OCI-LY7 (cell line): ENCODE results near the gene AKAP13. TPM values are rescaled to one million over a fixed set of nuclear protein-coding genes. Genes with fewer than 3 reads are reported as not detected.

ENCODE experiments used
- BruUV-seq: library from RNA; stranded (reverse); fragments of 400-500 nt; replicated peaks from 2 replicates; lab custom pipeline; 2021; lab: Mats Ljungman, UMichigan
- CTCF ChIA-PET: fragments of 300-600 bp; sonication (Branson Sonifier 250); formaldehyde crosslinking; loops from one replicate; lab custom pipeline; 2022; ENCODE audit warnings: antibody characterized with exemption; ENCODE audit not compliant: unreplicated experiment; lab: Charles Lee
- POLR2A ChIA-PET: fragments of 300-600 bp; sonication (Branson Sonifier 250); formaldehyde crosslinking; loops from one replicate; lab custom pipeline; 2022; ENCODE audit warnings: antibody characterized with exemption; lab: Charles Lee
- DNase-seq: peaks from one replicate; pipeline ENCODE4 v3.0.0-alpha.2; 2015; ENCODE audit warnings: low spot score
- H2AFZ ChIP-seq: fragments of 200-600 bp; sonication (generic), shearing (Covaris generic); 2 replicates; pipeline ENCODE4 v1.6.1; 2014; ENCODE audit warnings: mild to moderate bottlenecking, antibody characterized with exemption, low read length, moderate library complexity
- H3K27ac ChIP-seq: fragments of 200-600 bp; sonication (generic); 2 replicates; pipeline ENCODE4 v1.5.1; 2014; ENCODE audit warnings: mixed run types, low read depth, mild to moderate bottlenecking, moderate library complexity, low read length, inconsistent platforms; ENCODE audit not compliant: poor library complexity, severe bottlenecking
- H3K36me3 ChIP-seq: fragments of 200-600 bp; sonication (generic); 2 replicates; pipeline ENCODE4 v1.6.1; 2014; ENCODE audit warnings: mild to moderate bottlenecking, antibody characterized with exemption, low read length, moderate library complexity, mixed read lengths; ENCODE audit not compliant: insufficient read depth
- H3K4me1 ChIP-seq: fragments of 200-600 bp; sonication (generic); 2 replicates; pipeline ENCODE4 v1.5.1; 2014; ENCODE audit warnings: mild to moderate bottlenecking, low read length; ENCODE audit not compliant: insufficient read depth, poor library complexity, severe bottlenecking
- H3K4me2 ChIP-seq: fragments of 200-600 bp; sonication (generic); 2 replicates; pipeline ENCODE4 v1.6.1; 2014; ENCODE audit warnings: mild to moderate bottlenecking, low read length
- H3K4me3 ChIP-seq: fragments of 200-600 bp; sonication (generic); 2 replicates; pipeline ENCODE4 v1.5.1; 2014; ENCODE audit warnings: mild to moderate bottlenecking, low read depth, low read length; ENCODE audit not compliant: poor library complexity, severe bottlenecking
- H3K79me2 ChIP-seq: fragments of 200-600 bp; sonication (generic); 2 replicates; pipeline ENCODE4 v1.6.1; 2016; ENCODE audit warnings: low read depth, mild to moderate bottlenecking, low read length, moderate library complexity, mixed read lengths; ENCODE audit not compliant: insufficient read depth
- H3K9me2 ChIP-seq: fragments of 200-600 bp; sonication (generic); 2 replicates; pipeline ENCODE4 v1.6.1; 2016; ENCODE audit warnings: mild to moderate bottlenecking, low read length, mixed read lengths; ENCODE audit not compliant: insufficient read depth
- H3K9me3 ChIP-seq: fragments of 200-600 bp; sonication (generic); 2 replicates; pipeline ENCODE4 v1.6.1; 2014; ENCODE audit warnings: mild to moderate bottlenecking, mixed run types, low read length, mixed read lengths
- H4K20me1 ChIP-seq: fragments of 200-600 bp; sonication (generic); 2 replicates; pipeline ENCODE4 v1.6.1; 2014; ENCODE audit warnings: mild to moderate bottlenecking, antibody characterized with exemption, low read length, moderate library complexity, mixed read lengths; ENCODE audit not compliant: insufficient read depth
- CTCF ChIP-seq: fragments of 200-600 bp; sonication (generic); conservative IDR thresholded peaks from 2 replicates; pipeline ENCODE4 v1.5.1; 2014; ENCODE audit warnings: mild to moderate bottlenecking, antibody characterized with exemption, low read length, moderate library complexity, mixed read lengths
- EZH2phosphoT487 ChIP-seq: fragments of 200-600 bp; sonication (generic); IDR thresholded peaks from 2 replicates; pipeline ENCODE4 v1.6.1; 2018; ENCODE audit warnings: low read depth, borderline replicate concordance, mild to moderate bottlenecking, mixed run types, antibody characterized with exemption, low read length, moderate library complexity, mixed read lengths
- intact Hi-C: fragments of 100-400 bp; cut with micrococcal nuclease; formaldehyde crosslinking; loops from one replicate; pipeline ENCODE4 v1.10.0; 2022; ENCODE audit not compliant: unreplicated experiment
- total RNA-seq, 2 experiments: library from RNA; depleted of rRNA in 1 of 2; stranded (reverse); fragments of >200 nt in 1 of 2; shearing (Covaris generic) in 1 of 2; gene quantifications; 2 replicates each; pipeline ENCODE4 v1.2.3, GENCODE V29; 2014 to 2022

The AKAP13 gene
- total RNA-seq, 2 experiments from 2014 or later: 140 to 250 TPM

- Histone ChIP-seq H3K9me2 (no peaks in the 10 kb centered on the region), H3K79me2 (peaks cover 92% of the 10 kb centered on the region), H3K4me2 (no peak overlapping the region), H3K36me3 (no peaks in the 10 kb centered on the region), H3K4me1 (peaks cover 9% of the 10 kb centered on the region), H3K27ac (no peak overlapping the region), H3K9me3 (no peaks in the 10 kb centered on the region), H4K20me1 (no peaks in the 10 kb centered on the region), H3K4me3 (no peak overlapping the region), H2AFZ (no peak overlapping the region)
- intact Hi-C loops: loop anchor here (5.0 kb wide), 1 partner anchor 72 kb away; no protein-coding TSS in a partner anchor
- TF ChIP-seq CTCF: no peak
- TF ChIP-seq EZH2phosphoT487: no peak
- DNase-seq: no peak
- no TSS peak for BruUV-seq
- POLR2A ChIA-PET: interaction anchor here (0.7 kb wide), 1 partner anchor 77 kb away, joined by 3 read pairs; no protein-coding TSS in a partner anchor
- CTCF ChIA-PET: no interaction called here
Observed at GRCh38 chr15:85509973-85510372, 129.6 kb downstream of the AKAP13 start.

DNA sequence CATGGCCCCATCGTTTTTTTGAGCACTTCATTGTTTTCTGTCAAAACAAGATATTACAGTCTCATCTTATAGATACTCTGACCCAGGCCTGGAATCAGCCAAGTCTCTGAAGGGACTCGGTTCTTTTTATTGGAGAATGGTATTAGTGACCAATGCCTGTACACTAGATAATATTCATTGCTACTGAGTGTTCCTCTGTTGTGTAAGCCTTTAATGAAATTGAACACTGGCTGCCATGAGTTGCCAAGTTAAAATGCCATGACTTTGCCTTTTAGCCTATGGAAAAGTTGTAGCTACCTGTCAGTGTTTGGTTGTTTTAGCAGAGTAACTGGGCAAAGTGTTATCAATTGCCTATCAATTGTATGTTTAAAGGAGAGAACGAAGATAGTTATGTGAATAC is 134.0 kb downstream of the AKAP13 start:
- ChIA-PET CTCF (no interaction called here), POLR2A (no interaction called here)
- no peak overlapping the region for H3K4me3 ChIP-seq
- H4K20me1 ChIP-seq: 0 out of 2 replicates have a peak, but pooled peaks cover 10% of the 10 kb centered on the region
- H3K9me2 ChIP-seq: no peaks in the 10 kb centered on the region
- H3K4me1 ChIP-seq: no peaks in the 10 kb centered on the region
- TF ChIP-seq EZH2phosphoT487: no peak
- TF ChIP-seq CTCF: no peak
- no peak for DNase-seq
- H3K4me2 ChIP-seq: no peak overlapping the region
- BruUV-seq: no TSS peak
- H3K79me2 ChIP-seq: peaks cover 90% of the 10 kb centered on the region
- no peak overlapping the region for H2AFZ ChIP-seq
- intact Hi-C loops: no loop called here
- peaks cover 5% of the 10 kb centered on the region; the same call in 1 of the 2 replicates for H3K36me3 ChIP-seq
- no peaks in the 10 kb centered on the region for H3K9me3 ChIP-seq
- H3K27ac ChIP-seq: no peak overlapping the region

DNA sequence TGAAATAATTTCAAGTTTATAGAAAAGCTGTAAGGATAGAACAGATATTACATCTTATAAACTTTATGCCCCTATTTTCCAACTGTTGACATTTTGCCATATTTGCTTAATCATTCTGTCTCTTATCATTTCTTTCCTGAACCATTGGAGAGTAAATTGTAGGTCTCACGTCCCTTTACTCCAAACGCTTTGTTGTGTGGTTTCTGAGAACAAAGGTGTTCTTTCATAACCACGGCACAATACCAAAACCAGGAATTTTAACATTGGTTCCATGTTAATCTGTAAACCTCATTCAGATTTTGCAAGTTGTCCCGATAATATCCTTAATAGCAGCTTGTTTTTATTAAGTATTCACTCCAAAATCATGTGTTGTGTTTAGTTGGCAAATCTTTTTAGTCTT is 134.8 kb downstream of the AKAP13 start:
- H2AFZ ChIP-seq: no peak overlapping the region
- H3K79me2 ChIP-seq: peaks cover 89% of the 10 kb centered on the region
- peaks cover 5% of the 10 kb centered on the region; the same call in 1 of the 2 replicates for H3K36me3 ChIP-seq
- no peak overlapping the region for H3K27ac ChIP-seq
- H3K9me3 ChIP-seq: no peaks in the 10 kb centered on the region
- H3K4me3 ChIP-seq: no peak overlapping the region
- intact Hi-C loops: no loop called here
- BruUV-seq: no TSS peak
- ChIA-PET CTCF (no interaction called here), POLR2A (no interaction called here)
- 0 out of 2 replicates have a peak, but pooled peaks cover 13% of the 10 kb centered on the region for H4K20me1 ChIP-seq
- no peak overlapping the region for H3K4me2 ChIP-seq
- no peak for TF ChIP-seq CTCF
- H3K9me2 ChIP-seq: no peaks in the 10 kb centered on the region
- H3K4me1 ChIP-seq: no peaks in the 10 kb centered on the region
- no peak for DNase-seq
